ENCODE results near the gene XPNPEP1.

The XPNPEP1 gene

DNA sequence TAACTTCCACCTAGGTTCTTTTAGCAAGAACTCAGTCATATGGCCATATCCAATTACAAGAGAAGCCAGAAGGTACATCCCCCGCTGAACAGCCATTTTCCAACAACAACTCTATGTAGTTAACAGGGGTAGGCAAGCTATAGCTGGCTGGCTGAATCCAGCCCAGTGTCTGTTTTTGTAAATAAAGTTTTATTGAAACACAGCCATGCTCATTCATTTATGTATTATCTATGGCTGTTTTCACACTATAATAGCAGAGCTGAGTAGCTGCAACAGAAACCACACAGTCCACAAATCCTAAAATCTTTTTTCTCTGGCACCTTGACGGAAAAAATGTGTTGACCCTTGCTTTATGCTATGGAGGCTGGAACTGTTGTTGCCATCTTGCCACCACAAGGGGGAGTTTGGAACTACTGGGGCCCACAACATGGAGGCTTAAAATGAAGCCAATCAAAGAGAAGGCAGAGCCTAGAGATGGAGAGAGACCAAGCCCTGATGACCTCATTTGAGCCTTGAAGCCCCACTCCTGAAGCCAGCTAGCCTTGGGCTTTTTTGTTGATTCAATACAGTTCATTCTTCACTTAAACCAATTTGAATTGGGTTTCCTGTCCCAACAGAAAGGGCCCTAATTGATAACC, 33.3 kb upstream of the XPNPEP1 start:
- Histone ChIP-seq H3K36me3 (no peaks in the 10 kb centered on the region), H3K27me3 (ENCODE audit: insufficient read depth, low read depth, severe bottlenecking) (no peaks in the 10 kb centered on the region), H3K4me3 (ENCODE audit: low read depth, low read length) (no peak overlapping the region), H3K27ac (no peak overlapping the region), H3K9me3 (ENCODE audit: severe bottlenecking) (no peaks in the 10 kb centered on the region)
- peak; percentile 58 for DNase-seq
- TF ChIP-seq, protein P1, sequence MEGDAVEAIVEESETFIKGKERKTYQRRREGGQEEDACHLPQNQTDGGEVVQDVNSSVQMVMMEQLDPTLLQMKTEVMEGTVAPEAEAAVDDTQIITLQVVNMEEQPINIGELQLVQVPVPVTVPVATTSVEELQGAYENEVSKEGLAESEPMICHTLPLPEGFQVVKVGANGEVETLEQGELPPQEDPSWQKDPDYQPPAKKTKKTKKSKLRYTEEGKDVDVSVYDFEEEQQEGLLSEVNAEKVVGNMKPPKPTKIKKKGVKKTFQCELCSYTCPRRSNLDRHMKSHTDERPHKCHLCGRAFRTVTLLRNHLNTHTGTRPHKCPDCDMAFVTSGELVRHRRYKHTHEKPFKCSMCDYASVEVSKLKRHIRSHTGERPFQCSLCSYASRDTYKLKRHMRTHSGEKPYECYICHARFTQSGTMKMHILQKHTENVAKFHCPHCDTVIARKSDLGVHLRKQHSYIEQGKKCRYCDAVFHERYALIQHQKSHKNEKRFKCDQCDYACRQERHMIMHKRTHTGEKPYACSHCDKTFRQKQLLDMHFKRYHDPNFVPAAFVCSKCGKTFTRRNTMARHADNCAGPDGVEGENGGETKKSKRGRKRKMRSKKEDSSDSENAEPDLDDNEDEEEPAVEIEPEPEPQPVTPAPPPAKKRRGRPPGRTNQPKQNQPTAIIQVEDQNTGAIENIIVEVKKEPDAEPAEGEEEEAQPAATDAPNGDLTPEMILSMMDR (IDR thresholded peaks at IDR 0.05; ENCODE audit: low read depth, low read length) = peak; percentile 72

DNA sequence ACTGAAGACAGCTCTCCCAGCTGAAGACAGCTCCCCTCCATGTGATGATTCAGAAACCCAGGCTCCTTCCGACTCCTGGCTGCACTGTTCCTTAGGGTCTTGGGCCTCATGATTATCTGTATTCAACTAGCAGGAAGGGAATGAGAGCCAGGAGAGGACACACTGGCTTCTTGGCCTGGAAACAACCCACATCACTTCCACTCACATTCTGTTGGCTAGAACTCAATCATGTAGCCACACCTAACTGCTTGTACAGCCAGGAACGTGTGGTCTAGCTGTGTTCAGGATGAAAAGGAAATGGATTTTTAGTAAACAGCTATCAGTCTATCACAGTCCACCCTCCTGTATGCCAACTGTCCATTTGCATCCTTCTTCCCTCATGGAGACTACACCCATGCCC, 30.5 kb upstream of the XPNPEP1 start:
- Histone ChIP-seq H3K27me3 (ENCODE audit: insufficient read depth, low read depth, severe bottlenecking) (no peaks in the 10 kb centered on the region), H3K27ac (no peak overlapping the region), H3K4me3 (ENCODE audit: low read depth, low read length) (no peak overlapping the region), H3K9me3 (ENCODE audit: severe bottlenecking) (no peaks in the 10 kb centered on the region), H3K36me3 (no peaks in the 10 kb centered on the region)
- TF ChIP-seq, protein P1 (IDR thresholded peaks at IDR 0.05; ENCODE audit: low read depth, low read length) = no peak
- no peak for DNase-seq

DNA sequence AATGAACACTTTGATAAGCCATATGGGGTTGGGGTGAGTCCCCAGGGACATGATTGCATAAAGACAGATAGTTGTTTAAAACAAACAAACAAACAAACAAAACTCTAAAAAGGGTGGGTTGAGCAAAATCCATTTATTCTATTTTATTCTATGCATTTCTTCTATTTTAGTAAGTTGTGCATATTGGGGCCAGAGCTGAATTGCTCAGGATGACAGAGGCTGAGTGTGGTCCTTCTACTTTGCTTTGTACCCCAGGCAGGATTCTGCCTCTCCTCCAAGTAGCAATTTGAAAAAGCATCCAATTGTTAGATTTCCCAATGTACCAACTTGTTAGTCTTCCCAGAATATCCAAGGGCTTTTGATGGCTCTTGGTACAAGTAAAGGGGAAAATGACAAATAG, 29.2 kb upstream of the XPNPEP1 start:
- TF ChIP-seq, protein P1 (IDR thresholded peaks at IDR 0.05; ENCODE audit: low read depth, low read length) = no peak
- H3K27ac ChIP-seq = no peak overlapping the region
- no peak for DNase-seq
- no peak overlapping the region for H3K4me3 ChIP-seq (ENCODE audit: low read depth, low read length)
- H3K27me3 ChIP-seq (ENCODE audit: insufficient read depth, low read depth, severe bottlenecking) = no peaks in the 10 kb centered on the region
- H3K36me3 ChIP-seq = no peaks in the 10 kb centered on the region
- H3K9me3 ChIP-seq (ENCODE audit: severe bottlenecking) = no peaks in the 10 kb centered on the region

DNA sequence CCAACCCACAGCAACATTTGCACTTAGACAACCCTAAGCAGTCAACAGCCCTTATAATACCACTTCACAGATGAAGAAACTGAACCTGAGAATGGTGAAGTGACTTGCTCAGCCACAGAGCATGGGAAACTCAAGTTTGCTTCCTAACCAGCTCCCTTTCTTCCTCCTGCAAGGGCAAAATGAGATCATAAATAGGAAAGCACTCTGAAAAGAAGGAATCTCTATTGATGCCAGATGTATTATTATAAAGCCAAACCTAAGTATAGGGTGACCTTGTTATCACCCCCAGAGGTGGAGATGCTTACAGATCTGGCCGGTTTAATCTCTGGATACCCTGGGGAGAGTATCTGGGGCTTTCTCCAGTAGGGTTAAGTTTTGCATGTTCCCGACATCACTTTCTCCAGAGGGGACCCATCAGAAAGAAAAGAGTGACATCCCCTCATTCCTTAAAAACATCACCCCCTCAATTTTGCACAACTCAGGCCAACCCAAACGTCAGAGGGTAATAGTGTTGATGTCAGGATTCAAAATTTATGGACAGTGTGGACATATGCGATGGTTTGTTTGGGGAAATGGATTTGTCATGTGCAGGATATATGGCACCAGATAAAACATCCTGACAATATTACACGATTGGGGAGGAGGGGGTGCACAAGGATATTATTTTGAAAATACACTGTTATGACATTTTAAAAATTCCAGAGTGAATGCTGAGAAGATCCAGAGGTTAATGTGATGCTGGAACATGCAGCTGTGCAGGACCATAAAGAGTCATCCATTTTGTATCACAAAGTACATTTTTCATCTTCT, 24.0 kb upstream of the XPNPEP1 start:
- TF ChIP-seq, protein P1 (IDR thresholded peaks at IDR 0.05; ENCODE audit: low read depth, low read length) = no peak
- DNase-seq = no peak
- H3K36me3 ChIP-seq = no peaks in the 10 kb centered on the region
- H3K9me3 ChIP-seq (ENCODE audit: severe bottlenecking) = no peaks in the 10 kb centered on the region
- no peak overlapping the region for H3K4me3 ChIP-seq (ENCODE audit: low read depth, low read length)
- no peak overlapping the region for H3K27ac ChIP-seq
- H3K27me3 ChIP-seq (ENCODE audit: insufficient read depth, low read depth, severe bottlenecking) = no peaks in the 10 kb centered on the region

DNA sequence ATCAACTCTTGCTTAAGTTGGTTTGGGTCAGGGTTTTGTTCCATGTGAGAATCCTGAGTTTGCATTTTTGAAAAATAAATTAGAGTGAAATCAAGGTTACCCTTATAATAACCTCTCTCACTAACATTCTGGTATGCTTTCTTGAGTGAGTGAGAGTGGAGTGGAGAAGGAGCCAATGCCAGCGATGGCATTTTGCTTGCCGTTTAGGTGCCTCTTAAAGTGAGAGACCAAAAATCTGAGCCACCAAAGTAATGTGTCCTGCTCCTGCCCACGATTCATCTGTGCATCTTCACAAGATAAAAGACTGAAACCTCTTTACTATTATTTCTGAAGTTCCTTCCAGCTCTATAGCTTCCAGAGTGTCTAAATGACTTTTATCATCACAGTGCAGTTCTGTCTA, 23.4 kb upstream of the XPNPEP1 start:
- Histone ChIP-seq H3K27ac (no peak overlapping the region), H3K4me3 (ENCODE audit: low read depth, low read length) (no peak overlapping the region), H3K27me3 (ENCODE audit: insufficient read depth, low read depth, severe bottlenecking) (no peaks in the 10 kb centered on the region), H3K36me3 (no peaks in the 10 kb centered on the region; the same call in 1 of the 2 replicates), H3K9me3 (ENCODE audit: severe bottlenecking) (no peaks in the 10 kb centered on the region)
- TF ChIP-seq, protein P1 (IDR thresholded peaks at IDR 0.05; ENCODE audit: low read depth, low read length) = no peak
- DNase-seq = no peak

Data from WERI-Rb-1 (cell line).